ENCODE data around the gene RNF10.

GRCh38 chr12:120500581-120500980 lies 33.6 kb upstream of the RNF10 start:
- TF ChIP-seq, protein P1, sequence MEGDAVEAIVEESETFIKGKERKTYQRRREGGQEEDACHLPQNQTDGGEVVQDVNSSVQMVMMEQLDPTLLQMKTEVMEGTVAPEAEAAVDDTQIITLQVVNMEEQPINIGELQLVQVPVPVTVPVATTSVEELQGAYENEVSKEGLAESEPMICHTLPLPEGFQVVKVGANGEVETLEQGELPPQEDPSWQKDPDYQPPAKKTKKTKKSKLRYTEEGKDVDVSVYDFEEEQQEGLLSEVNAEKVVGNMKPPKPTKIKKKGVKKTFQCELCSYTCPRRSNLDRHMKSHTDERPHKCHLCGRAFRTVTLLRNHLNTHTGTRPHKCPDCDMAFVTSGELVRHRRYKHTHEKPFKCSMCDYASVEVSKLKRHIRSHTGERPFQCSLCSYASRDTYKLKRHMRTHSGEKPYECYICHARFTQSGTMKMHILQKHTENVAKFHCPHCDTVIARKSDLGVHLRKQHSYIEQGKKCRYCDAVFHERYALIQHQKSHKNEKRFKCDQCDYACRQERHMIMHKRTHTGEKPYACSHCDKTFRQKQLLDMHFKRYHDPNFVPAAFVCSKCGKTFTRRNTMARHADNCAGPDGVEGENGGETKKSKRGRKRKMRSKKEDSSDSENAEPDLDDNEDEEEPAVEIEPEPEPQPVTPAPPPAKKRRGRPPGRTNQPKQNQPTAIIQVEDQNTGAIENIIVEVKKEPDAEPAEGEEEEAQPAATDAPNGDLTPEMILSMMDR (IDR thresholded peaks at IDR 0.05; ENCODE audit: low read depth, low read length), result no peak
- no peak for TF ChIP-seq POLR2A (IDR thresholded peaks at IDR 0.05; ENCODE audit: extremely low read depth, insufficient read length)

Data from NB4 (cell line).